ENCODE data around the gene RHOD. TPM values are rescaled to one million over a fixed set of nuclear protein-coding genes. Genes with fewer than 3 reads are reported as not detected.

The RHOD gene, protein sequence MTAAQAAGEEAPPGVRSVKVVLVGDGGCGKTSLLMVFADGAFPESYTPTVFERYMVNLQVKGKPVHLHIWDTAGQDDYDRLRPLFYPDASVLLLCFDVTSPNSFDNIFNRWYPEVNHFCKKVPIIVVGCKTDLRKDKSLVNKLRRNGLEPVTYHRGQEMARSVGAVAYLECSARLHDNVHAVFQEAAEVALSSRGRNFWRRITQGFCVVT
- total RNA-seq = 8.1 and 11.5 TPM in 2 replicates

DNA sequence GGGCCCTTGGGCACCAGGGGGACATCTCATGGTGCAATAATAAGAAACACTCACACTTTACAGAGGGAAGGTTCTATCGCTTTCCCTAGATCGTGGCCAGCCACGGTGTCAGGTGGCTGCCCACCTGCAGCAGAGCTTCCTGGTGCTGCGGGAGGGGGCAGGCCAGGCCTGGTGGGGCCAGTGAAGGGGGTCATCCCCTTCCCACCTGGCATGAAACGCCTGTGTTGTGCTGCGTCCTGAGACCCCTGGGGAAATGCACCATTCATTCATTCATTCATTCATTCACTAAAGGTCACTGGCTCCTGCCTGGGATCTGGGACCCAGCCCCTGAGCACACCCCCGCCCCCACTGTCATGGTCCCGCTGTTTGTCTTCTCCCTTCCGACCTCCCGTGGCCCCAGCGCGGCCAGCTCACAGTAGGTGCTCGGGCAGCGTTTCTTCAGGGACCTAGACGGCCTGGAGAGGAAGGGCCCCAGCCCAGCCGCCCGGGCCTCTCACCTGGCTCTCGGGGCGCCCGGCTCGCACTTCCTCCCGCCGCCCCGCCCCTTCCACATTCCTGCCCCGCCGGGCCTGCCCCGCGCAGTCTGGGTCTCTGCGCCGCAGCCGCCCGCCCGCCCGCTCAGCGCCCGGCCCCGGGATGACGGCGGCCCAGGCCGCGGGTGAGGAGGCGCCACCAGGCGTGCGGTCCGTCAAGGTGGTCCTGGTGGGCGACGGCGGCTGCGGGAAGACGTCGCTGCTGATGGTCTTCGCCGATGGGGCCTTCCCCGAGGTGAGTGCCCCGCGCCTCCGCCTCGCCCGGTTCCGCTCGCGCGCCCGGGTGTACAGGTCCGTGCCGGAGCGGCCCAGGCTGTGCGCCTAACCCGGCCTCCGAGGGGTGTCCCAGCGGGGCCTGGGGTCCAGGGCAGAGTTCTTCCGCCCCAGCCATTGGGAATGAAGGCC lies at the start of gene RHOD:
Gene RHOD (plus strand): TSS at position 581 of the 938 bp plus-strand sequence. CDS start 56 bp downstream, at position 637.

DNA sequence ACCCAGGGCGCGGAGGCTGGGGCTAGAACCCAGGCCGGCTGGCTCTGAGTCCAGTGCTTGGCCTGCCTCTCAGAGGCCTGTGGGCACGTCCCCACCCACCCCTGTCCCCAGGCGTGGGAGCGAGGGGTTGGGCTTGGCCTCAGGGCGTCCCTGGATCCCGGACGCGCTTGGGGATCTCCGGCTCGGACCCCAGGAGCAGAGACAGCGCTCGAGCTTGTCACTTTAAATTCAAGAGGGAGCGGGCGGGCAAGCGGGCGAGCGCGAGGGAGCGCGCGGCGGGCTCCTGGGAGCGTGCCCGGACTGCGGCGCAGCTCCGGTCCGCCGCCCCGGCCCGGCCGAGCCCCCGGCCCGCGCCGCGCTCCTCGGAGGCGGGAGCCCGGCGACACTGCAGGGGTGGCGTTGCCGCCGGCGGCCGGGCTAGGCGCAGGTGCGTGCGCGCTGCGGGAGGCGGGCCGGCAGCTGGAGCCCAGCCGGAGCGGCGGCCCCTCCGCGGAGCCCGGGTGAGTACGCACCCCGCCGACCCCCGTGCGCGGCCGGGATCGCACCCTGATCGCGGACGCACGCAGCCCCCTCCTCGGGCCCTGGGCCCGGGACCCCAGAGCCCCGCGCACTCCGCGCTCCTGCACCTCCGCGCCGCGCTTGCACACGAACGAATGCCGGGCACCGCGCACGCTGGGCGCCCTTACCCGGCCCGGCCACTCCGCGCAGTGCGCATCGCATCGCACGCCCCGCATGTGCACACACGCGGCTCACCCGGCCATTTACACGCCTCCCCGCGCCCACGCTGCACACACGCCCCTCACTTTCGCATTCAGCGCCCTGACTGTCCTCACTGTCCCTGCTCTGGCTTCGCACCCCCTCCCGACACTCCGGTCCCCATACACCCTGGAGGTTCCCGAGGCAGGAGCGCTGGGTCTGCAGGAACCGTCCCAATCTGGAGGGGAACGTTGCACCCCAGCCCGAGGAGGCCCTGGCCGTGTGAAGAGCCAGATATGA lies 33.4 kb upstream of the RHOD start, which contains the start of gene SYT12:
Gene SYT12 (plus strand): TSS at position 174 of the 996 bp plus-strand sequence. CDS start 7,011 bp downstream, outside the sequence.

DNA sequence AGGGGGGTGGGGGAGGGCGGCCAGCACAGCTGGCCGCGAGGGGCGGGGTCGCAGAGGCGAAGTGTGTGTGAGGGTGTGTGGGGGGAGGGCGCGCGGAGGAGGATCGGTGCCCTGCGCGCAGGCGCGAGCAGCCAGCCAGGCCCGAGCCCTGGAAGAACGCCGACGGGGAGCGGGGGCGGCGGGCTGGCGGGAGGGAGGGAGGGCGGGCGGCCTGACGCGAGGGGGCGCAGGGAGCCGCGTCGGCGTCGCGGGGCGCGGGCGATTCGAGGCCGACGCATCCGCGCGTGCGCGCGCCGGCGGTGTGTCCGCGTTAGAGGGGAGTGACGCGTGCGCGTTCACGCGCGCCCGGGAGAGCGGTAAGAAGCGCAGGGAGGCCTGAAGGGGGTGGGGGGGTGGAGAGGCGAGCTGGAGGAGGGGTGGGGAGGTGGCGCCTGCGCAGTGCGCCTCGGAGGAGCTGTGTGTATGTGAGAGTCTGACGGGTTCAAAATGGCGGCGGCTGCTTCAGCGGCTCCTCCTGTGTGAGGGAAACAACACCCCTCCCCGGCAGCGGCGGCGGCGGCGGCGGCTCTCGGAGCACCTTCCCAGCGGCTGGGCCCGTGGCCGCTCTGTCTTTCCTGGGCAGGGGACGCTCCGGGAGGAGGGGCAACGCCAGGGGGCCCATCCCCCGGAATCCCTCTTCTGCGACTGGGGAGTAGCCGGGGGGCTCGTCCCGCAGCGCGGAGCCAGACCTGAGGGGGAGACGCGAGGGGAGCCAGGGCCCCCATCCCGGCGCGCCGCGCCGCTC lies 62.3 kb downstream of the RHOD start, which contains the start of gene KDM2A:
Gene KDM2A (plus strand): TSS at position 463 of the 784 bp plus-strand sequence. CDS start 2,054 bp downstream, outside the sequence.

Other genes with a start within 250 kb of the RHOD start
- 14.8 and 15.9 TPM in 2 replicates for gene RCE1, start 213.4 kb upstream of the RHOD start, total RNA-seq
- gene LRFN4, start 199.8 kb upstream of the RHOD start, total RNA-seq = 17.3 and 18.1 TPM in 2 replicates
- 24.8 and 25.1 TPM in 2 replicates for gene PC, start 98.5 kb upstream of the RHOD start, total RNA-seq
- gene C11orf86, start 81.5 kb upstream of the RHOD start, total RNA-seq = not detected in 2 replicates
- under 0.01 and 0.97 TPM in 2 replicates for gene SYT12, start 33.7 kb upstream of the RHOD start, total RNA-seq
- gene KDM2A, start 62.4 kb downstream of the RHOD start, total RNA-seq = 23.6 and 44.1 TPM in 2 replicates
- 38.7 and 58.7 TPM in 2 replicates for gene GRK2, start 209.6 kb downstream of the RHOD start, total RNA-seq
- 22.5 and 26.9 TPM in 2 replicates for gene ANKRD13D, start 232.5 kb downstream of the RHOD start, total RNA-seq
- 10.0 and 39.9 TPM in 2 replicates for gene SSH3, start 246.7 kb downstream of the RHOD start, total RNA-seq